GM19468 (cell line): Measurements from ENCODE around the gene PLA2G4F.

Experiments used
- ATAC-seq: cut with Tn5 transposase; IDR thresholded peaks from one replicate; pipeline ENCODE4 v1.9.1; 2021; ENCODE audit warnings: mild to moderate bottlenecking, moderate library complexity, moderate number of reproducible peaks; ENCODE audit not compliant: unreplicated experiment; ENCODE audit errors: extremely low read depth

PLA2G4F gene

DNA sequence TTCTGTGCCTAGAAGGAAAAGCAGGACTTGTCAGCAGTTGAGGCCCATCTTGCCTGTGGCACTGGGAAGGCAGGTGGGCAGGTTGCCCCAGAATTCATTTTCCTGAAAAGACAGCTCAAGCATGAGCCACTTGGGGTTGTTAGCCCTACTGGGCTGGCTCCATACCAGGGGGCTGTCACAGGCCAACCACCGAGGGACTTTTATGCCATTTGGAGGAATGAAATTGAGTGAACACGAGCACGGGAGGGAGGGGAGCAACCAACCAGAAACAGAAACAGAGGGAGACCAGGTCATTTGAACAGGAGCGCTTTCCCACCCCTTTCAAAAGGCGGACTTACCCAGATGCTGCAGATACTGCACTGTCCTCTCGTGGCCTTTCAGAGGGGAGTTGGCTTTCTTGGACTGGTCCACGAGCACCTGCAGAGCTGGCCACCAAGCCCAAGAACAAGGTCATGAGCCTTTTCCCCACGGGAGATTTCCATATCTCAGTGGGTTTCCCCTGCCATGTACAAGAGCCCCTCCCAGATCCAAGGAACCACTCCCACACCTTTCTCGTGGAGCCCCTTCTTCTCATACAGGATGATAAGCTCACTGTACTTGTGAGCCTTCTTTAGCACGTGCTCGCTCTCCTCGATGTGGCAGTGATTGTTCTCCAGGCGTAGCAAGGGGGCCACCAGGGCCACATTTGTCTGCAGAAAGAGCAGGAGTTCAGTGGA, 9.9 kb upstream of the PLA2G4F start:
- no peak for ATAC-seq

DNA sequence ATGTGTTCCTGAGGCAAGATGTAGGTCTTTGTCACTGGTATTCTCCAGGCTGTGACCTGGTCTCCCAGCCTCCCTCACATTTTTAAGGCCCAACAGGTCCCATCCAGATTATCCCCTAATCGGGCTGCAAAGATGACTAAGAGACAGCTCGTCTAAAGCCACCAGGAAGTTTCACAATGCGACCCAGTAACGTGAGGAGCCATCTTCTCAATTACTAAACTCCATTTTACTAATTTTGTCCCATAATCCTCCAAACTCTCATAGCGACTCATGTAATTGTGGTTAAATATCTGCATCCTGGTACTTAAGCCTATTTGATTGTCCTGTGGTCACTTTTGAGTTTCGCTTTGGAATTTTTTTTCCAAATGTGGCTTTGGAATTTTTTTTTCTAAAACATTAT, 8.7 kb upstream of the PLA2G4F start:
- no peak for ATAC-seq

DNA sequence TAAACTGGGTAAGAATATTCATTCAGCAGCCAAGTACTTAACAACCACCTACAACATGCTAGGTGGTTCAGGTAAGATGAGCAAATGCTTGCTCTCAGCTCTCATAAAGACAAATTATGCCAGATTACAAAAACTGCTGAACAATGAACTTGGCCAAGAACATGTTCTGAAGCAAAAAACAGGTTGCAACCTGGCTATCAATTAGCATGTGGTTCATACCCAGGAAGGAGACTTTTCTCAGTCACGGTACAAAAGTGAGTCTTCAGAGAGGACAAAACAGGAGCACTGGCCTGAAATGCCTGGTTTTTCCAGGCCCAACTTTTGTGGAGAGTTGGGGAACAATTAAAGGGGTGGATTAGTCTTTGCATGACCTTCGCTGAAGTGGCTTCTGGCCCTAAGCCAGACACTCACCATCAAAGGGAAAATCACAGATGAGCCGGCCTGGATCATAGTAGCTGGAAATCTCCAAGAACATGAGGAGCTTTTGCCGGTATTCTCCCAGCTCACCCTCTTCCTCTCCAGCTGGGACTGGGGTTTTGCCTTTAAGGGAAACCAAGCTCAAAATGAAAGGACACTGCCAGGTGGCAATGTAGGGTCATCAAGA, 7.6 kb upstream of the PLA2G4F start:
- no peak for ATAC-seq

DNA sequence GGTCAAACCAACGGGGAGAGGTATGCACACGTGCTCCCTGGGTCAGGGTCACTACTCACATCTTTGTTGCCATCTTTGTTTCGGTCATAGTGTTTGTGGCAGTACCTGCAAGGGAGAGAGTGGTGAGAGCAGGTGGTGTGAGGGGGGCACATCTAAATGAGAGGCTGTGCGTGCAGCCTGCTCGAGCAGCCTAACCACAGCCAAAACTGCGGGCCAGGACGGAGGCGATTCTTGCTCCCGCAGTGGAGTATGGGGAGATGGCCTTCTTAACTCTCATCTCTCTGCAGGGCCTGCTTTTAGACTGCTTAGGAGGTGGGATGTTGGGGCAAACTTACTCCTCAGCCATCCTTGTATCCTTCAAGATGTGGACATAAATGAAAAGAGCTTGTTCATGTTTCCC, 6.9 kb upstream of the PLA2G4F start:
- no peak for ATAC-seq

DNA sequence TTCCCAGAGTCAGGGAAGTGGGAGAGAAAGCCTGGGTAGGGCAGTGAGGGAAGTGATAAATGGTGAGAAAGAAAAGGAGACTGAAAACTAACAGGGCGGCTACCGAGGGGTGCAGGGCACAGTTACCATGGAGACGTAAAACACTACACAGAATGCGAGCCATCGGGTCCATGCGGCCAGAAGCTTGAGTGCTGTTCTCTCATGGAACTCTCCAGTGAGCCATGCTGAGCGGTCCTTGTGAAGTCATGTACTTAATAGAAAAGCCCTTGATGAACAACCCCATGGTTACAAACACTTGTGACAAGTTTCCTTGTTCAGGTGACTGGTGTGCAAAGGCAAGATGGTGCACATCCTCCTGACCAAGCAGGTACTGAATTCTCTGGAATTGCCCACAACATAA, 3.7 kb upstream of the PLA2G4F start:
- no peak for ATAC-seq

DNA sequence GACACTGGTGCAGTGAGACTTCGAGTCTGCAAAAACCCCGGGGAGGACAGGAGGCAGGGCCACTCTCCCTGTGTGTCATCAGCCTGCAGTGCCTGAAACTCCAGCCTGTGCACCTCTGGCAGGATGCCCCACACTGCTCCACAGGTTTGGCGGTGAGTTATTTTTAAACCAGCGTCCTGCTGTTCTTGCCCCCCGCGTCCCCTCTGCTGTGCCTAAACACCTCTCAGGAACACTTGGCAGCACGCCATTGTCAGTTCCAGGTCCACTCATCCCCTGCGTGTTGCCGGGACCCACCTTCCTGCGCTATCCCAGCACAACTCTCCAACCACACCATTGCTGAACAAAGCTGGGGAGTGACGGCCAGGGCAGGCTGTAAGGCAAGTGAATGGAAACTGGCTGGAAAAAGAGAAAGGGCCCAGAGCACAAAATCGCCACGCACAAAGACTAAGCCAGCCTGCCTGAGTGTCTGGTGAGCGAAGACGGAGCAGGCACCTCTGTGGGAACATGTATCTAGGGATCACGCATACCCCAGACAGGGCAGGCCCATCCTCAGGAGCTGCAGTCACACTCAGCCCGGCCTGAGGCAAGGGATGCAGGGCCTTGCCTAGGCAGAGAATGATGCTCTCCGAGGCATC, 3.1 kb upstream of the PLA2G4F start:
- no peak for ATAC-seq

DNA sequence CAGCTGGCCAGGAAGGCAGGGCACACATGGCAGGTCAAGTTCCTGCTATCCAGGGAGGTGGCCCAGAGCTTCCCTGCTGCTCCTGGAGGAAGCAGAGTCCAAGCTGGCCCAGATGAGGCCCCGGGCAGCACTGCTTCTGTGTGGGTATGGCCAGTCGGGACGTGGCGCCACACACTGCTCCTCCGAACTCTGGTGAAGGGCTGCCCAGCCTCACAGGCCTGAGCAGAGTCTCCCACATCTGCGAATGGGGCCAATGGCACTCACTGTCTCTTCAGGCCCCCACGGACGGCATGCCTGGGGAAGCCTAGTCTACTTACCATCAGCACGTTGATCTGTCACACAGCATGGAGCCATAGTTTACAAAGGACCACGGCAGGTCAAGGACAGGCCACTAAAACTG, 2.5 kb upstream of the PLA2G4F start:
- no peak for ATAC-seq

DNA sequence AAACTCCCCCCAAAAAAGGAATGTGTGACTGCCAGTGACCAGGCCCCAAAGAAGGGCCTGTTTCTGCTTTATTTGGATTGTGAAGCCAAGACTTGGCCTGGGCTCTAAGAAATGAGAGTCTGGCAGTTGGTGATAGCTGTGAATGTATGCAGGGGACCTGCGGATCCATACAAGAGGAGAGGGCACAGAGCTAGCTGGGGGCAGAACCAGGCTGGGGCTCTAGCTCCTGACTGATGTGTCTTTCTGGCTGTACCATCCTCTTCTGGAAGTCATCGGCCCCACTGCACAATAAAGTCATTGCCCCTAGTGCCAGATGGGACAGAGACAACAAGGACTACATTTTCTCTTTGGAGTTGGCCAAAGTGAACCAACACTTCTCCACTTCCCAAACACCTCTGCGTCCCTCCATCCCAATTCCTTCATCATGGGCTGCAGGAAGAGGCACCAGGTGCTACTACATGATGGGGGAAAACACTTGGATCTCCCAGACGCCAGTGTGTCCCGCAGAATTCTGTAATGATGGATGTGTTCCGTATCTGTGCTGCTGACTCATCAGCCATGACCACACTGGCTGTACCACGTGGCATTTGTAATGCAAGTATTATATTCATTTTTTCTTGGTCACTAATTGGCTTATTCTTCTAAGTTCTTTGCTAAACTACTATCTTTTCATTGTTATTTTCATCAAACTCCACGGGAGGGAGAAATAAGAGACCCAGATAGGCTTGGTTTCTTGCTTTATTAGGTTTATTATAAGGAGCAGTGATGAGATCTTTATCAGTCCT, 1.7 kb upstream of the PLA2G4F start:
- ATAC-seq = no peak

DNA sequence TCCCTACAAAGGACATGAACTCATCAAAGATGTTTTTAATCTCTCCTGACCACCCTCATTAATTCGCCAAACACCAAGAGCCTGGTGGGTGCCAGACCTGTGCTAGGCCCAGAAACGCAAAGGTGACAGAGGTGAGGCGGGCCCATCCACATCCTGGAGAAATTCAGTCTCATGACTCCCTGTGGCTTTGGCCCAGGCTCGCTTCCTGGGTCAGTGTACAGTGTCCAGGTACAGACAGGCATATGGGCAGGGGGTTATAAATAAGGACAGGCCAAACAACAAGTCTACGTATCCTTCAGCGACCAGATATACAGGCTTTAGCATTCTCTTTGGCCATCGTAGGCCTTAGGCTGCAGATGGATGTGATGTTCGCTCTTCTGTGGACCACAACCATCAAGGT, 945 bp upstream of the PLA2G4F start:
- no peak for ATAC-seq

DNA sequence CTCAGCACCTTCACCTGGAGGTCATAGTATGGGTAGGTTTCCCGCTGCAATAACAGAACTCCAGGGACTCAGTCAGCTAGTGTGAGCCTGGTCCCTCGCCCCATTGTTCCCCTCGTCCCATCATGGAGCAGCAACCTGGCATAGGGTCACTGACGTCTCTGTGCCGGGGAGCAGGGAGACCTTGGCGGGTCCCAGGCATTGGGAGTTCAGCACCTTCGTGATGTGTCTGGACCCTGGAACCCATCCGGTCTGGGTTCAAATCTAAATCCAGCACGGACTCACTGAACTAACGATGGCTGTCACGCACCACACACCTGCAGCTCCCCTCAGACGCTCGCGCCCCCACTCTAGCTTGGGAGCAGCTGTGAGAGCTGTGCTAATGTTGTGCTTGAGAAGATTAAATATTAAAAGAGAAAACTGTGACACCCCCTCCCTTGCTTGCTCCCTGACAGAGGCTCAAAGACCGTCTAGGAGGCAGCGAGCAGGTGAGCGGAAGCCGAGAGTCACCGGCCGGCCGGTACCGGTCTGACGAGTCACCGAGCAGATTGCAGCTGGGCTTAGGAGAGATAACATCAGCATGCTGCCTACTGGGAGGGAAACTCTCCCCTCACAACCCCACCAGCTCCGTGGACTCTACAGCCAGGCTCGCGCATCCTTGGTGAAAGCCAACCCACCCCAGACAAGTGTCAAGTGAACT, 742 bp downstream of the PLA2G4F start:
- ATAC-seq = no peak

DNA sequence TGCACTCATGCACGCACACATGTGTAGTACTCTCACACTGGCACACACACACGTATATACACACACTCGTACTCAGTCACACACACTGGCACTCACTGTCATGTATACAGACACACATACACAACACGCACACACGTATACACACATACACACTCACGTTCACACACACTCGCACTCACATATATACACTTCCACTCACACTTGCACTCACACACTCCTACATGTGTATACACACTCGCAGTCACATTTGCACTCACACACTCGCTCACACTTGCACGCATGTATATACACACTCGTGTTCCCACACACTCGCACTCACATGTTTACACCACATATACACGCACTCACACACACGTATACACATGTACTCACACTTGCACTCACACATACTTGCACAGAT, 1.5 kb downstream of the PLA2G4F start:
- no peak for ATAC-seq

DNA sequence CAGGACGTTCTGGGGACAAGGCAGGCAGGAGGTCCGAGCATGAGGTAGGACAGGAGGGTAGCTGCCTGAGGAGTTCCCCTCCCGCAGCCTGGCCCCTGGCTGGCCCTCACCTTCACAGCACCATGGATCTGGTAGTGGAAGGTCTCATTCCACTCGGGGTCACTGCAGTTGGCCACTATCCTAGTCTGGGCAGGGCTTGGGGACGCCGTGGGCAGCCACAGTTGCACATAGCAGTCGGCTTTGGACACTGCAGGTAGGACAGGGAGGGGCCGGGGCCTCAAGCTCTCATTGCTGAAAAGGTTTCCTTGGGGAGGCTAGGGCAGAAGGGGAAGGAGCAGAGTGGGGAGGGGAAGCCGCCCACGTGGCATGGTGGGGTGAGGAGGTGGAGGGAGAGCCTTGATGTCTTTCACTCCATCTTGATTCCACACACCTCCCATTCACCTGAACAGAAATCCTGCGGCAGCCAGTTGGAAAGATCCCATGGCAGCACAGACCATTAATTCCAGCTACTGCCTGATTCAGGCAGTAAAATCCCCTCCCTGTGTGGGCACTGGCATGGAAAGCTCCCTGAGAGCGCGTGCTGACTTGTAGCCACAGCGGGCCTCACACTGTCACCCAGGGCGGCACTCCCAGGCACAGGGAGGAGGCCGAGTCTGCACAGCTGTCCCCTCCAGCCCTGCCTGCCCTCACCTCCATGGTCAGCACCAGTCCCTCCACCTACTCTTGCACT, 2.1 kb downstream of the PLA2G4F start:
- no peak for ATAC-seq

DNA sequence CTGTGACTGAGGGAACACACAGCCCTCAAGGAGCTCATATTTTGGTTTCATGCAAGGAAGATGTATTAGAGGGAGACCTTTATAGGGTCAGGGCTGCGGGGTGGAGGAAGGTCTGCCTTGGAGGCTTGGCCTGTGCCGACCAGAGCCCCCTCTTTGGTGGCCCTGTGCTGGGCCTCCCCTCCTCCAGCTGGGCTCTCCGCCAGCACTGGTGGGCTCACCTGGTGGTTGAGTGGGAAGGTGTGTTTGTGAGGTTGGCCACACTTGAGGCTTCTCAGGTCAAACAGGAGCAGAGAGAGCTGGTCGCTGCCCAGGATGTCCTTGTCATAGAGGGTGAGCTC, 2.6 kb downstream of the PLA2G4F start:
- no peak for ATAC-seq

DNA sequence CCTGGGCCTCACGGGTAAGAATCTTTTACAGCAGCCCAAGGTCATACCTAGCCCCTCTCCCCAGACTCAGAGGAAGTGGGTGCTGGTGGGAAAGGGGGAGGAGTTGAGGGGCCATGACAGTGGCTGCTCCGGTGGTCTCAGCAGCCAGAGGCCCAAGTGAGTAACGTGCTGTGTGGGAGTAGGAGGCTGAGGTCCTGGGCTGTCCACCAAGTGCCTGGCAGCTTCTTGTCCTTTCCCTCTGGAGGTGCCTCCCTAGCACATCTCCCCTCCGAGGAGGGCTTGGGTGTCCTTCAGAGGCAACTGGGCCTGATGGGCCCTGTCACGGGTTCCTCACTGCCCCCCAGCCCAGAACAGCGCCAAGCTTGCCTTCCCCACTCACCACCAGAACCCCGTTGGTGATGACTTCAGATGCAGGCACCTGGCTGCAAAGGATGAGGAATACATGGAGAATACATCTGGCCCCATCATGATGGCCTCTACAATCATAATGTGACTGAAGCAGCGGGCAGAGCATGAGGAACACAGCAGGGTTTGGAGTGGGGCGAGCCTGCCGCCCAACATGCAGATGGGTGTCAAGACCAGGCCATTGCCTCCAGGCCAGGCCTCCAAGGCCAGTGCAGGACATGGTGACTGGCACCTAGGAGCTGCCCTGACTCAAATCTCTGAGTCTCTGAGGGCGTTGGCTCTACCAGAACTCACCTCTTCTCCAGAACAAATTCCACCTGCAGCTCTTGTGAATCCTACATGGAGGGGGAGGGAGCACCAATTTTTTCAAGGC, 3.3 kb downstream of the PLA2G4F start:
- ATAC-seq = no peak

DNA sequence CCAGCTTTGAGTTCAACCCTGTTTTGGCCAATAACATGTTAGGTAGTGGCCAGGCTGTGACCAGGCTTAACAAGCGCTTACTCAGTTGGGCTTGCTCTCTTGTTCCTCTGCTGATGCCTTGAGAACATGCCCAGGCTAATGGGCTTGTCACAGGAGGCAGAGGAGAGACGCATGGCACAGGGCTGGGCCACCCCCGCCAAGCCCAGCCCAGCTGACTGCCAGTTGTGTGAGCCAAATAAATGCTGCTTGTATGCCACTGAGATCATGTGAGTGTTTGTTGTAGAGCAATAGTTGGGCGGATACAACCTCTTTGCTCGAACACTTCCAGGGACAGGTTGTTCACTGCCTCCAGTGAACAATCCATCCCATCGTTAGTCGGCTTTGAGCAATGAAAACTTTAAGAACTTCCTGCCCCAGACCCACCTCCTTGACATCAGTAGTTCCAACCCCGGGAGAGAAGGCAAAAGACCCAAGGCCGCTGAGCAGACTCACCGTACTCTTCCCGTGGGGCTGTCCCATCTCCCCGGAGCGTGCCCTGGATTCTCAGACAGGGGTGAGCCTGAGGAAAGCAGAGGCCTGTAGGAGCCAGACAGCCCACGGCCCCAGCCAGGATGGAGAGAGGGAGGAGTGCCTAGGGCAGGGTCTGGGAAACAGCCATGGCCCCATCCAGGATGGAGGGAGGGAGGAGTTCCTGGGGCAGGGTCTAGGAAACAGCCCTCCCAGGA, 4.1 kb downstream of the PLA2G4F start:
- ATAC-seq = no peak

DNA sequence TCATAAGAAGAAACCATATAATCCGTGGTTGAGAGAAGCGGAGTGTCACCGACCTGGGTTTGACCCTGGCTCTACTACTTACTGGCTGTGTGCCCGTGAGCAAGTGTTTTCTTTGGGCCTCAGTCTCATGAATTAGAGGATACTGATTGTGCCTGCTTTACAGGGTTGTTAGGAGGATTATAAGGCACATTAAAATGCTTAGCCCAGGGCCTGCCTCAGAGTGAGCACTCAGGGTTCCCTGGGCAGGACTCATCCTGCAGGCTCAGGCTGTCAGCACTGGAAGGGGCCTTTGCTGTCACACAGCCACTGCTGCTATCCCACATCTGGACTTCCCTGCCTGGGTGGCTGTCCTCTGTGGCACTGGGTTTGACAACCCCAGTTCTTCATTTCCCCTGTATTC, 4.7 kb downstream of the PLA2G4F start:
- ATAC-seq = no peak

DNA sequence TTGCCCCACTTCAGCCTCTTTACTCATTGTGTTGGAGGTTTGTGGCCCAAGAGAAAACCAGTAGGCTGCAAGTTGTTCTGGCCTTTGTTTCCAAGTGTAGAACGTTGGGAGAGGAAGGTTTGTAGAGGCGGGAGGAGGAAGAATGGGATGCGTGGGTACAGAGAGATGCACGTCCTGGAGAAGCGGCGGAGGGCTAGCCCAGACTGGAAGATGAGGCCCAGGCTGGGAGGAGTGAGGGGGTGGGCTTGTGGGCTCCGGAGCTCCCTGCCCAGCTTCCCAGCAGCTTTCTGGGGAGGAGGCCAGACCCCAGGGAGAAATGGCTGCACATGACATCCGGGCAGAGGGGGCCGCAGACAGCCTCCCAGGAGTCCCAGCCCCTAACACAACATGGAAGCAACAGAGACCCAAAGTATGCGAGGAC, 5.3 kb downstream of the PLA2G4F start:
- no peak for ATAC-seq

DNA sequence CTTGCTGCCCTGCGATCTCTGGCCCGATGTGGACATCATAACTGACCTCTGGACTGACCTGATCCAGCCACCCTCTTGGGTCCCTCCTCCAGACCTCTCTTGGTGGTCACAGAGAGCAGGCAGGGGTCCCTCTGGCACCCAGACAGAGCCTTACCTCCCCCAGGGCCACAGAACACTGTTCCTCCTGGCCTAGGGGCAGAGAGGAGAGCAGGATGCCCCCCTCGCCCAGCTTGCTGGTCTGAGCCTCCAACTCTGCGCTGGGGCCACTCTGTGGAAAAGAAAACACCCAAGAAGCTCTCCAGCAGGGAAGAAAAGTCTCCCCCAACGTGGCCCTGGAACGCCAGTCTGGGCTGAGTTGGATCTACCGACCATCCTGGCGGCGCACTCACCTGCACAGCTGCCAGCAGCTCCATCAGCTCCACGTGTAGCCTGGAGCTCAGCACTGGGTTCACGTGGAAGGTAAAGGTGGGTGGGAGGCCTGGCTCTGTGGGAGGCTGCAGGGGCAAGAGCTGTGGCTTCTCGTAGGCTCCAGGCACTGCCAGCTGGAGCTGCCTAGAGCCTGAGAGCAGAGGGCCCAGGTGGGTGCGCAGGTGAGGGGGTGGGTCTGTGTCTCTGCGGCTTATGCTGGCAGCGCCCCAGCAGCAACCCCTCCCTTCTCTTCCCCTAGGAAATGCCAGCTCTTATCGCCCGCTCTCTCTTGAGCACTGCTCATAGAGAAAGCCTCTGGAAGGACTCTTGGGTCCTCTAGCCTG, 6.0 kb downstream of the PLA2G4F start:
- no peak for ATAC-seq
